Sigmoid colon (tissue), 4 donors: ENCODE measurements around the gene SLC38A2.

Source experiments
- POLR2A ChIP-seq, 2 donors: fragments of 450-650 bp; IDR thresholded peaks; one replicate each; pipeline ENCODE4 v1.6.1; 2016; ENCODE audit warnings: antibody characterized with exemption in 2 of 2, mild to moderate bottlenecking in 2 of 2, moderate library complexity in 2 of 2
- POLR2AphosphoS5 ChIP-seq, 4 donors: sonication (generic); formaldehyde crosslinking; IDR thresholded peaks; one replicate each; pipeline ENCODE4 v1.6.1; 2017; ENCODE audit warnings: antibody characterized with exemption in 4 of 4

DNA sequence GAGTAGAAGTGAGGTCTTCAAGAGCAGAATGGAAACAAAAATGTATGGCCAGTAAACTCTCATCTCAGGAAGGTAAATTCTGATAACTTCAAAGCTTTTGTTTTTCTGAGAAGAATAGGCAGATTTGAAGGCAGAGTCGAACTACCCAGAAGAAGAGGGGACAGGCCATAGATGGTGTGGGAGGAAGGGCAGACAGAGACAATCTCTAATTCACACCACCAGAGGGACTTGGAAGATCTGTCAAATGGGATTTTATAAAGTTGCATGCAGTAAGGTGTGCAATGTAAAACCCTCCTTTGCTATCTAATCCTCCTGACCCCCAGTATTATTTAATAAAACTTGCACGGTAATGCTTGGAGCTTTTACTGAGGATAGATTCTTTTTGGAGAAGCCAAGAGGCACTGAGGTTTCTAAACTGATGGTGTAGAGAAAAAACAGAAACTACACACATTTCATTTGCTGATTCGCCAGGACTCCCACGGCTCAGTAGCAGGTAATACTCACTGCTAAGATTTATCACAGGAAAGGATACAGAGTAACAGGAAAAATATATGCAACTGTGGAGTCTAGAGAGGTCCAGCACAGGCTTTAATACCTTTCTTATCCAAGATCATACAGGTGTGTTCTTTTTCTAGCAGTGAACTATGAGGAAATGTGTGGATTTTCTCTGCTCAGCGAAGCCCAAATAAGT, 18.3 kb downstream of the SLC38A2 start:
- TF ChIP-seq POLR2A (IDR thresholded peaks at IDR 0.05) (no peak), POLR2AphosphoS5 (IDR thresholded peaks at IDR 0.05) (no peak)
